HG03060 (cell line): ENCODE results near the gene SND1.

ENCODE experiments used
- ATAC-seq: cut with Tn5 transposase; IDR thresholded peaks from one replicate; pipeline ENCODE4 v1.9.1; 2021; ENCODE audit warnings: low read depth, moderate number of reproducible peaks; ENCODE audit not compliant: unreplicated experiment

Gene SND1

DNA sequence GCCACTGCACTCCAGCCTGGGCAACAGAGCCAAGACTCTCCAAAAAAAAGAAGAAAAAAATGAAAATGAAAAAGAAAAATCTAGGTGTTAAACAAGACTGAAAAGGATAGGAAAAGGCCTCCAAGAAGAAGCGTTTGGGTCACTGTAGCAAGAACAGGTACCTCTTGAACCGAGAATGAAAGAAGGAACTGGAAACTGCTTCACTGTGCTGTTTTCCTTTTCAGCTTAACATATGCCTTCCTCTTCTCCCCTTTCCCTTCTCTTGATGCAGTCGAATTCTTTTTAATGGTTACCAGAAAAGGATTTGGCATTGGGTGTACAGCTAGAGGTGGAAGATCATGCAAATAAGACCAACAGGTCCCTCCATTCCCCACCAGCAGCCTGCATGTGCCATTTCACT lies 351.2 kb downstream of the SND1 start:
- peak; percentile 44 for ATAC-seq

DNA sequence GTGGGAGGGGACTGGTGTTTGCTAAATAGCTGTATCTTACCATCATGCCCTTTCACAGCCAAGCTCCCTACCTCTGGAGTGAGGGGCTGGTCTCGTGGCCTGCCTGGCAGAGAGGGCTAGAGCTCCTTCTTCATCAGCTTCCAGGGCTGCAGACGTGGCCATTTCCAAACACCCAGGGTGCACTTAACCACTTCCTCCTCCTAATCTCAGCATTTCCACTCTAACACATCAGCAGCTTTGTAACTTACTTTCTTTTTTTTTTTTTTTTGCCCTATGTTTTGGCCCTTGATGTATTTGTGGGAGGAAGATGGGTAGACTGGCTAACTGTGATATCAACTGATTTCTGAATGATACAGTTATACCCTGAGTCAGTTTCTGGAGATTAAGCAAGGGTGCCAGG lies 351.8 kb downstream of the SND1 start:
- no peak for ATAC-seq

DNA sequence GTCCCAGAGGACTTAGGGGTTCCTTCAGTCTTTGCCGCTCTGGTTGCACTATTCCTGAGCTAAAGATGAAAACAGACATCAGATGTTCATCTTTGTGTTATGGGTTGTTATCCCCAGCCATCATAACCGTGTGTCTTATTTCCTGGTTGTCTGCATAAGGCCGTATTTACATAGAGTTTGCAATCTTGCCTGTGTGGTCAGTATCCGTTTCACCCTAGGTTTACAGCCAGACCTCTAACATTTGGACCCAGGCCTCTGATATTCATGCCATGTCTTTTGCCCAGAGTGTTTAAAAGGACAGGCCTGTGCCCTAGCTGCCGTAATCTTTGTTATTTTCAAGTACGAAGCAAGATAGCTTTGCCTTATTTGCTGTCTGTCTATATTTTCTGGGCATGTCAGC lies 352.6 kb downstream of the SND1 start:
- no peak for ATAC-seq

DNA sequence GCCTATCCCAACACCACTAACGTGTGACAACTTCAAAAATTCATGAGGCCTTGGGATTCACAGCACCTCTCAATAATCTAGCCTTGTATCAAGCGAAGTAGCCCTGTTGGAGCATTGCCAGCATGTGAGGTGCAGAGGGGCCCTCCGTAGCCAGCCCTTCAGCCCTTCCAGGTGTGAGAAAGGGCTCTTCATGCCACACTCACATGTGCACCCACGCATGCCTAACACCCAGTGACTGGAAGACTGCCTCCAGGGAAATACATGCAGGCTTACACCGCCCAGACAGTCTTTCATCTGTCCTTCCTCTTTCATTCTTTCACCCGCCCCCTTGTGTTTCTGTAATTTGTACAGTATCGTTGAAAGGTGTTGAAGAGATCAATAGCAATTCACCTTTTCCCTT lies 353.1 kb downstream of the SND1 start:
- no peak for ATAC-seq

DNA sequence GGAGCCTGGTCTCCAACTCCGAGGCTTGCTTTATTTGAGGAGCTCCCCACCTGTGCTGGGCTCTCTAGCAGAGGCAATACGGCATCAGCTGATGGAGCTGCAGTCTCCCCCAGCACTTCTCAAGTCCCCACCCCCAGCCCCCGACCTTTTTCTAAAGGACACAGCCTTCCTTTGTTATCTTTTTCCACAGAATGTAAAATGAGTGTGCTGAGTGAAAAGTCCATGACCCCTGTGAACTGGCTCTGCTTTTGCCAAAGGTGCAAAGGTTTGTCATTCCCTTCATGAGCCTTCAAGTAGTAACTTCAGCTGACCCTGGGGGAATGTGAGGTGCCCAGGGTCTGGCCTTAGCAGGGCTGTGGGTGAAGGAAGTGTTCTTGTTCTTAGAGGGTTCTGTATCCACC lies 353.8 kb downstream of the SND1 start:
- no peak for ATAC-seq

DNA sequence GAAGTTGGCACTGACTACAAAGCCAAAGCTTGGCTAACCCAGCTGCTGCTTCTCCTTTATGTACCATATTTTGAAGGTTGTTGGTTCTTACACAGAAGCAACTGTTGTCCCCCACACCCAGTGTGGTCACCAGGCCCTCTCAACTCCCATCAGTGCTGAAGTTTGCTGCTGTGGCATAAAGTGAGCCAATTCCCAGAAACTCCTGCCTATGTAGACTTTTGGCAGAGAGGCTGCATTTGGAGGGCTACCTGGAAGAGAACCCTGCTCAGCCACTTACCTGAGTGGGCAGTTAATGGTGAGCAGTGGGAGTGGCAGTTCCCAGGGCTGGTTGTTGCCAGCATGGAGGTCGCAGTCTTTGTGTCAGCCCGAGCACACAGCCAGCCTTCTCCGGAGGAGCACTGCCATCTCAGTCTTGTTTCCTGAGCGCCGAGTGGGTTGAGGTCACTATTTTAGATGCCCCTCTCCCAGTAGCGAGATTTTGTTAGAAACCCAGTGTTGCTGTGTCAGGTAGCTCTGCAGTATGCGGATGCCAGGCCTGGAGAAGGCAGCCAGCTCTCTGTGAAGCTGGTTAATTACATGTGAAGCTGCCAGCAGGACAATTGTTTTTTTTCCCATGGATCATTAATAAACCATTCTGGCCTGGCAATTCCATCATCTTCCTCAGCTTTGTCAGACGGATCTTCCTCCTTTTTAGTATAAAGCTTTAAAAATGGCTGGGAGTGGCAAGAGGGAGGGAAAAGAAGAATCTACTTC lies 354.7 kb downstream of the SND1 start:
- ATAC-seq: no peak

DNA sequence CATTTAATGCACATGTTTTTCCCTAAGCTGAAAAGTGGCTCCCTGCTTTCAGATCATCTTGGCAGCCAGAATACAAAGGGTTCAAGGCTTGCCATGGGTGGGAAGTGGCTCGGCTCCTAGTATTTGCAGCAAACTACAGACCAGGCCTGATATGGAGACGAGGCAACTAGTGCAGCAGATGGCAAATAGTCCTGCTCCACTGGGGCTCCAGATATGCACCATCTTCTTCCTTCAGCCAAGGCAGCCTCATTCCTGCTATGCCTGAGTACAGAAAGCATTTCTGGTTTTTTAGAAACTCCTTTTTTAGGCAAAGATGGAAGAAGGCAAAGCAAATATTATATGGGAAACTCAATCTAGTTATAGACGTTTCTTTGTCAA lies 355.3 kb downstream of the SND1 start:
- no peak for ATAC-seq

DNA sequence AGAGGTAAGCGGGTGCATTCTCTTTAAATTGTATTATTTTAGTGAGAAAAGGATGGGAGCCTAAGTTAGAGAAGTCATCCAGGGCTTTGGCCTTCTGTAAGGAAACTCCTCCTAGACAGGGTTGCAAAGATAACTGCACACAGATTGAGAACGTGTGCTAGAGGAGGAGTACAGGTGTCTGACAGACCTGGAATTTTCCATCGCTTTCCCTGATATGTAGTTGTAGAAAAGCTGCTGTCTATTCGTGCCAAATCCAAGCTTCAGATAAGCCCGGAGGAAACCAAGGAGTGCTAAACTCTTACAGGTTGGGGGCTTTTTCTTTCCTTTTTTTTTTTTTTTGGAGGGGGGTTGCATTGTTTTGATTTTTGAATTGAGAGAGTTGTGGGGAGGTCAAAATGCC lies 356.1 kb downstream of the SND1 start:
- no peak for ATAC-seq

DNA sequence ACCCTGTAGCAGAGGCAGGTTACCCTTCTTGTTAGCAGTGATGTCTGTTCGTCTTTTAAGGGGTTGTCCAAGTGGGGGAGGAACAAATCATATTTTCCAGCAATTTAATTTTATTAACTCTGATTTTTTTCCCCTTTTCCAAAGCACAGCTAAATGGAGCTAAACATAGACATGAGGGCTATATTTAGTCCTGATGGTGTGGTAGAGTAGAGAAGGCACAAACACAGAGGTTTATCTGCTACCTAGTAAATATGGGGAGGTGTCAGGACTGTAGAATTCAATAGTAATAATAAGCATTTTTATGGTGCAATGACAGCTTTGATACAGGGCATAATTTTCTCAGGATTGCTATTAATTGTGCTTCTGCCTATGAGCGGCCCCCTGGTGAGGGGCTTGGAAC lies 356.8 kb downstream of the SND1 start:
- ATAC-seq: no peak

DNA sequence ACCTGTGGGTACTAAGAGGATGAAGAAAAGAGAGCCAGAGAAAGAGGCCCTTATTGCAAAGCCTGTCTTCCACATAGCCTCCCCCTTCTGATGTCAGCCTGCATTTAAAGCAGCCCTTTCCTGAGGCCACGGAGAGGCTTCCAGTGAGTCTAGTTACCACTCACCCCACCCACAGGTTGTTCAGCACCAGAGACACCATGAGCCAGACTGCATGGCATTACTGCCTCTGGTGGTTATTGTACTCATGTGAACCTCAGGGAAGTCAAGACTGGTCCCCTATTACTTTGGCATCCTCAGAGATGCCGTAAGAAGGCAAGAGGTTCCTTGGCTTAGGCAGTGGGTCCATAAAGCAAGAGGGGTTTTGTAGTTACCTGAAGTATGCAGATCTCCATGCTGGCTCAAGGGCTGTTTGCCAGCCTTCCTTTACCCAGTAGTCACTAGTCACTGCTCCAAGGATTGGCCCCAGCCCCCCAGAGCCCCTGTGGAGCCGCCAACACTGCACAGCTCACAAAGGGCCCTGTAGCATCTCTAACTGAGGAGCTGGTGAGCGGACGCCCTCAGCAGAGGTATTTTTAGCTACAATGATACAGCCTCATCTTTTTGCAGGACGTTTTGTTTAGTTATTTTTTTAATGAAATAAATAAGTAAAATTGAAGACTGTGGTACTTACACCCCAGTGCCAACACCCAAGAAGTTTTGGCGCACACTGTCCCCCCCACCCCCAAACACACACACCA lies 358.6 kb downstream of the SND1 start:
- ATAC-seq: no peak

DNA sequence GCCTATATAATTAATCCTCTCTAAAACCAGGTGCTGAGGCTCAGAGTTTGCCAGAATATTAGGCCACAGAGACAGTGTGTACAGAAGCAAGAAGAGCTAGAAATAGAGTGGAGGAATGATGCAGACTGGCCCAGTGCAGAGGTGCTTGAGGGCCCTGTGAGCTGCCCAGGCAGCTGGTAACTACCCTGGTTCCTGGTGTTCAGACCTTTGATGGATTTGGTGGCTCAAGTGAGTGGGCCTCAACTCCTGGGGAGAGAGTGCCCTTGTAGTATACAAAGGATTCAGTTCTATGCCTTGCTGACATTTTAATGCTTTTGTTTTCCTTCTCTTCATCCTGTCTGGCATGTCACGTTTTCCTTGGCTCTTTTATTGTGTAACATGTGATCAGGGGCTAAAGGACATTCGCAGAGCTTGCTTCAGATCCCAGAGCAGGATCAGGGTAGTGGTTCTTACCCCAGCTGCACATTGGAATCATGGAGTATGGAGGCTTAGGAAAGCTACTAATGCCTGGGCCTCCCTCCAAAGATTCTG lies 359.2 kb downstream of the SND1 start:
- ATAC-seq: no peak

DNA sequence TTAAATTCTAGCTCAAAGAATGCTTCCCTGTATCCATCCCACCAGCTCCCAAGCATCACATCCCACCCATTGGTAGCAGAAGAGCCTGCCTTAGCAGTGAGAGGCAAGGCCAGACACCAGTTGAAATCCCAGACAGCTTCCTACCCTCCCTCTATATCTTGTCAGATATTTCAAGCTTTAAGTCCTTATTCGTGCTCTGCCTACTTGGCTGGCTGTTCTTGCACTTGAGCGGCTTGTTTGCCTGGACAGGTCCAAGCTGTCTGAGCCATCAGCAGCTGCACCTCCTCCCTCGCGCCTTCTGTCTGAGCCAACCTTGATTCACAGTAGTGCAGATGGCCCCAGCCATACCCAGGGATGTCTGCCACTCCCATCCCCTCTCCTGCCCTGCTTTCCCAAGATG lies 362.8 kb downstream of the SND1 start:
- no peak for ATAC-seq

DNA sequence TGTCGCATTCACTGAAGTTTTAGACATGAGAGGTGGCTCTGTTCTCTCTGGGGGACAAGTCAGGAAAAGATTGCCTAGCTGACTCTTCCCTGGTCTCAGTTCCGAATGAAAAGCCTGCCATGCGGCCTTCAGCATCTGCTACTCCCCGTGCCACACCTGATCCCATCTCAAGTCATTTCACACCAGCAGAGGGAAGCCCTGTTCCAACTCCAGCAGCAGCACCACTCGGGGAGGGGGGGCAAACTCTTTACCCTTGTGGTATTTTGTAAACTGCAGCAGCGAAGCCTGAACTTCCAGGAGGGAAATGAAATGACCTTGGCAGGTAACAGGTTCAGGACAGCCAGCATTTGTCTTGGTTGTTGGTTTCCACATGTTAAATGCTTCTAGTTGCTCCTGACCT lies 365.5 kb downstream of the SND1 start:
- no peak for ATAC-seq

DNA sequence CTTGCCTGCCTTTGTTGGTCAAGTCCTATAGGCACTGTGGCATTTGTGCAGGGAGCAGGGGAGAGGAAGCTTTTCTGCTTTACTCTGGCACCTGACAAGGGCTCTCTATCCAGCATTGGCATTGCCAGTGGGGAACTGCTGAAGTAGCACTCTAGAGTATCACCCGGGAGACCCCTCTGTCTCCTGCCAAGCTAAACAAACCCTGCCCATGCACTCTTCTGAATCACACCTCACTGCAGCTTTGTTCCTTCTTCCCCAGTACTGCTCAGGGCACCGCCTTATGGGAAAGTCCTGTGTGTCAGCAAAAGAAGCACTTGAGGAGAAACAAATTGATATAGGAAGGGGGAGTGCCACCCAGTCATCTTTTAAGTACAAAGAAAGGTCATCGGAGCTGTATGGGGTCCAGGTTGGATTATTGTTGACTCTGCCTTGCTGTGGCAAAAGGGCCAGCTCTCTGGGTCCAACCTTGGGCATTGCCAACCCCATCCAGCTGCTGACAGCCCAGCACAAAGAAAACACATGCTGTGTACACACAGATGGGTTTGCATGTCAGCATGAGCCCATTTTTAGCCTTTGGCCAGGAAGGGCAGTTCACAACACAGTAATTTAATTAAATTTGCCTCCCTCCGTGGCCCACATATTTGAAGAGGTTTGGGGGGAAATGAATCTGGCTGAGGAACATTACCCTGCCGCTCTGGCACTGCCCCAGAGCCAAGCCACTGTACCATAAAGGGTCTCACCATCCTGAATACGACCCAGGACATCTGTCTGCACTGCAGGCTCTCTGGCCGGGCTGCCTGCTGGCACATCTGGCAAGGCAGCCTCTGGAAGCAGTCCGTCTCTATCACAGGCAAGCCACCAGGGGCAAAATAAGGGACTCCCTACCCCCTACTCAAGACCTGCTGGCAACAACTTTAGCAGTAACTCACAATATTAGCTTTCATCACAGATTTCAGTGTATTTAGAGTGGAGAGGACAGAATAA lies 366.2 kb downstream of the SND1 start:
- no peak for ATAC-seq

DNA sequence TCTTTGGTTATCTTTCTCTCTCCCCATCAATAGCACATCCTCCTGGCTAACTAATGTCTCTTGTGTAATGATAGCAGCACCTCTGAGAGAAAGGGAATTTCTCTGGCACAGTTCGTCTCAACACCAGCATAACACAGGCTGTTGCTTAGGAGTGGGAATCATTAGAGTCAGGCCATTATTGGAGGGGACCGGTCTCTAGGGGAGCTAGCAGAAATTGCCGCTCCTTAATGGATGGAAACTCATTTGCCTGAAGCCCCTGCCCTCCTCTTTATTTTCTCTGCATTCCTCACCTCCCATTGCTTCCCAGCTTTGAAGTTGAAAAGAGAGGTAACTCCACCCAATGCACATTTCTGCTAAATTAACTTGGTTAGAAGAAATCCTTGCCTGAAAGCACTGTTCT lies 367.3 kb downstream of the SND1 start:
- no peak for ATAC-seq

DNA sequence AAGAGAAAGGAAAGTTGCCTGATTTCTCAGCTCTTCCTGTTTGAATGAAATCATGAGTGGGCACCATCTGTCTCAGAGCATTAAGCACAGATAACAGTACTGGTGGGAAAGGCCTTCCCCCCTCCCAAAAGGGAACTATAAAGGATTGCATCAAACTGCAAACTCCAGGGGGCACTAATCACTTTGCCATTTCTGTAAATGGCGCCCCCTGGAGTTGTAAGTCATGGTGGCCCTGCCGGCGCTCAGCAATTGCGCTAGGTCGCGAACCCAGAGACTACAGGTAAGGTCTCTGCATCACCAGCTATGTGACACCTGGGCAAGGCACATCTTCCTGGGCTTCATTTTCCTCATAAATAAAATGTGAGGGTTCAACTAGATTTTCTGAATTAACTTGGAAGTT lies 368.2 kb downstream of the SND1 start:
- ATAC-seq: no peak

DNA sequence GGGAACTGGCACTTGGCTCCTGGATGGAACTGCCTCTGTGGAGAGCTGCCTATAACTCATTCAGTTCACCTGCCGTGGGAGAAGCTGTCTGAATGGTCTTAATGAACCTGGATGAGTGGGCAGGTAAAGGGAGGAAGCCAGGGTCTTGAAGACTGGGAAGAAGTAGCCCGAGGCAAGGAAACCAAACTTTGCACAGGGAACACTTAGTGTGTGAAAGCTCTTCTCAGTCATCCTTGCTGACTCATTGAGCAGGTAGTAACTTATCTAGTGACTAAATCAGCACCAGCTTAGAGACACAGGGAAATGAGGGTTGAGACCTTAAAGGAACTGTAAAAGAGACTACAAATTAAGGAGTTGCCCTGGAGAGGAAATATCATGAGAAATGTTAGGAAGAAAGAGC lies 369.4 kb downstream of the SND1 start:
- no peak for ATAC-seq

DNA sequence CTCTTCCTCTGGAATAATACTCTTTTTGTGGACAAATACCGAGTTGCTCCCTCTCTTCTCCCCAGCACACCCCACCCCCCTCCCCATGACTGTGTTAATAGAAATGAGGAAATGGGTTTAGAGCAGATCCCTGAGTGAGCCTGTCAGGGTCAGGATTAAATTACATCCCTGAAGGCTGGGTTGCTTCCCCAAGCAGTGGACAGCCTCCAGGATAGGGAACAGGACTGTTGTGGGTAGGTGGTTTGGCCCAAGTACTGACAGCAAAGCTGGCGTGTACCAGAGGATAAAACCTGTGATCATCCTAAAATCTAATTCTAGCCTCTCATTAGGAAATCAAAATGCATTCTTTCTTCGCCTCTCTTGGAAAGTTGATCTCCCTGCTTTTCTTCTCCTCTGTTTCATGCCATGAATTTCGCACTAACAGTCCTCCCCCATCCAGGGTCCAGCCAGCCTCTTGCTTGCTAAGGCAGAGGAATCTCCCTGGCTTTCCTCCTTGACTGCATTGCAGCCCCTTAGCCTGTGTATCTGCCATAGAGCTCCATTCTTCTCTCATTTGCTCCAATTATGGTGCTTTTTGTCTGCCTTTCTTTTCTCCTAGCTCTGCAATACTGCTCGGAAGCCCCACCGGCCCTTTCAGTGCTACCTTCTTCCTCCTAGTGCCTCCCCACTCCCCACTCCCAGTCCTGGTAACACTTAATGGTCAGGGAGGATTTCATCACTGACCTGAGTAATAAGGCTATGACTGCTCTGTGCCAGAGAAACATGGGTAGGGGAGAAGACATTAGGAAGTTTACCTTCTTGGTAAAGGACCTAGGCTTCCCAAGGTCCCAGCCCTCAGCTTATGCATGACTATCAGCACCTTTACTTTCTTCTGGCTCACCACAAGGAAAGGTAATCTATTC lies 370.9 kb downstream of the SND1 start:
- no peak for ATAC-seq

DNA sequence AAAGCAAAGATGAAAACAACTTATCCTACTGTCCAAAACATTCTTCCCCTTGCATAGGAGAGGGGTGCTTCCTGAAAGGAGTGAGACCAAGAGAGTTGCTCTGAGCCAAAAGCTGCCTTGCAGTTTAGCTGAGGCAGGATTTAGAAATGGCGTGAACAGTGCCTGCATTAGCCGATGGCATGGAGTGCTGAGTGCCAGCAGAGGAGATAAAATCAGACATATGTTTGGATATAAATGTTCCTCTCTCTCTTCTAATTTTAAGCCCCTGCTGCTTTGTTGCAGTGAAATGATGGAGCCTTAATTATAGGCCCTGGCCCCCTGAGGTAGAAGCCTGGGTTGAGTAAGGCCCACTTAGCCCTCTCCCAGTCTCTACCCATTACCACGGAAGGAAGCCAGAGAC lies 372.2 kb downstream of the SND1 start:
- no peak for ATAC-seq

DNA sequence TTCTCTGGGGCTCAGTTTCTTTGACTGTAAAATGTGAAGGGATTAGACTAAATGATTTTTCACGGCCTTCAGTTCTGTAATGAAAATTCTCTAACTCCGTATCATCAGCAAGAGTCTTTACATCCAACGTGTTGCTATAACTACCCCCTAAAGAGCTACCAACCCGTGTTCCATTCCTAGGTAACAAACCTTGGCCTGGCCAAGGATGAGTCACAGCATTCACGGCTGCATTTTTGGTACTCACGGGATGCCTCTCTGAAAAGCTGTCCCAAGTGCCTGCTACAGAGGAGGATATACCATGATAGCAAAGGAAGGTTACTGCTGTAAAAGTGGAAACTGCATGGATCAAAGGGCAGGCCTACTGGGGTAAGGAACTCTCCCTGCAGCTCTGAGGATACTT lies 373.4 kb downstream of the SND1 start:
- no peak for ATAC-seq
